GM12878 (cell line): ENCODE results near the gene TMEM140. TPM values are rescaled to one million over a fixed set of nuclear protein-coding genes. Genes with fewer than 3 reads are reported as not detected.
A peak's percentile ranks its signal among the peaks of the same experiment; 100 is the strongest.

ENCODE experiments used
- ATAC-seq: fragments of 200-7000 bp; cut with Tn5 transposase; 3 replicates; pipeline ENCODE4 v1.9.1; 2020; ENCODE audit warnings: mild to moderate bottlenecking, moderate library complexity
- BruUV-seq: library from RNA; stranded (reverse); fragments of 400-500 nt; replicated peaks from 2 replicates; lab custom pipeline; 2021; lab: Mats Ljungman, UMichigan
- CTCF ChIA-PET: fragments of 300-600 bp; sonication (Branson Sonifier 250); formaldehyde crosslinking; extraction: SDS; loops from one replicate; lab custom pipeline; 2021; ENCODE audit warnings: inconsistent platforms; lab: Yijun Ruan, JAX
- POLR2A ChIA-PET: fragments of 350-600 bp; formaldehyde crosslinking; extraction: SDS; loops from one replicate; lab custom pipeline; 2021; ENCODE audit warnings: inconsistent platforms; lab: Charles Lee
- RAD21 ChIA-PET: fragments of 300-600 bp; sonication (Branson Sonifier 250); formaldehyde crosslinking; loops from one replicate; lab custom pipeline; 2023; ENCODE audit warnings: antibody characterized with exemption; ENCODE audit not compliant: unreplicated experiment; lab: Charles Lee
- SMC1A ChIA-PET: fragments of 300-600 bp; sonication (Branson Sonifier 250); formaldehyde crosslinking; loops from one replicate; lab custom pipeline; 2023; ENCODE audit not compliant: unreplicated experiment, uncharacterized antibody; lab: Charles Lee
- DNase-seq: peaks from one replicate; pipeline ENCODE4 v3.0.0-alpha.2; 2011; ENCODE audit warnings: low read depth, low spot score
- FAIRE-seq: peaks from 3 replicates; lab custom pipeline; 2011; peaks lifted over from hg19 to GRCh38; lab: Jason Lieb, UNC
- H2AFZ ChIP-seq: 2 replicates; pipeline ENCODE4 v1.6.0; 2011; ENCODE audit warnings: low read depth, low read length, control low read depth; ENCODE audit not compliant: control insufficient read depth
- H3K27ac ChIP-seq: 2 replicates; pipeline ENCODE4 v1.5.1; 2011; ENCODE audit warnings: control low read depth; ENCODE audit not compliant: control insufficient read depth, insufficient read depth
- H3K27me3 ChIP-seq, 2 experiments: replicated peaks in 1 of 2; 2 replicates each; pipeline versions ENCODE4 v1.6.0 to v1.6.1; 2011; ENCODE audit warnings: low read length in 1 of 2; ENCODE audit not compliant: control insufficient read depth in 2 of 2, insufficient read depth in 2 of 2
- H3K36me3 ChIP-seq, 2 experiments: 2 replicates each; pipeline ENCODE4 v1.5.1; 2011; ENCODE audit warnings: low read length in 1 of 2; ENCODE audit not compliant: control insufficient read depth in 2 of 2, insufficient read depth in 2 of 2
- H3K4me1 ChIP-seq: 2 replicates; pipeline ENCODE4 v1.6.1; 2011; ENCODE audit warnings: mild to moderate bottlenecking, low read length, moderate library complexity, mixed read lengths; ENCODE audit not compliant: control insufficient read depth, insufficient read depth
- H3K4me2 ChIP-seq: 2 replicates; pipeline ENCODE4 v1.6.0; 2011; ENCODE audit warnings: control low read depth; ENCODE audit not compliant: control insufficient read depth, insufficient read depth
- H3K4me3 ChIP-seq: fragments of 200-600 bp; sonication (generic); 2 replicates; pipeline ENCODE4 v1.5.1; 2016
- H3K79me2 ChIP-seq: 2 replicates; pipeline ENCODE4 v1.6.0; 2011; ENCODE audit warnings: low read length; ENCODE audit not compliant: control insufficient read depth, insufficient read depth
- H3K9ac ChIP-seq: 2 replicates; pipeline ENCODE4 v1.8.0; 2011; ENCODE audit warnings: low read length, control low read depth, mixed read lengths; ENCODE audit not compliant: control insufficient read depth, insufficient read depth
- H3K9me3 ChIP-seq: replicated peaks from 3 replicates; pipeline ENCODE4 v1.5.1; 2011; ENCODE audit warnings: mild to moderate bottlenecking, low read length; ENCODE audit not compliant: control insufficient read depth, insufficient read depth
- H4K20me1 ChIP-seq: 2 replicates; pipeline ENCODE4 v1.6.0; 2011; ENCODE audit not compliant: control insufficient read depth, insufficient read depth
- CHD2 ChIP-seq: IDR thresholded peaks from 2 replicates; pipeline ENCODE4 v1.6.1; 2011; ENCODE audit warnings: low read depth, low read length, improper control_type of control experiment, borderline replicate concordance
- KLF5 ChIP-seq: fragments of 450-650 bp; IDR thresholded peaks from 2 replicates; pipeline ENCODE4 v1.6.1; 2014; ENCODE audit warnings: mild to moderate bottlenecking; ENCODE audit not compliant: partially characterized antibody
- PKNOX1 ChIP-seq: fragments of 450-650 bp; IDR thresholded peaks from 2 replicates; pipeline ENCODE4 v1.6.1; 2016; ENCODE audit warnings: mild to moderate bottlenecking
- SP1 ChIP-seq: IDR thresholded peaks from one replicate; pipeline ENCODE4 v1.6.1; 2011; ENCODE audit warnings: low read depth, low read length
- SREBF1 ChIP-seq: IDR thresholded peaks from 2 replicates; pipeline ENCODE4 v1.6.1; 2012; ENCODE audit warnings: mild to moderate bottlenecking, low read length
- TCF12 ChIP-seq: IDR thresholded peaks from 2 replicates; pipeline ENCODE4 v1.6.1; 2011; ENCODE audit warnings: low read depth, mild to moderate bottlenecking, low read length
- WGBS: methylation state at CpG from one replicate; pipeline ENCODE4 v1.1.6; 2016; ENCODE audit warnings: low lambda C conversion rate; ENCODE audit not compliant: insufficient replicate concordance, insufficient coverage; ENCODE audit errors: missing lambda C conversion rate; 5-methylcytosine and 5-hydroxymethylcytosine counted together
- in situ Hi-C: fragments of 300-500 bp; cut with MboI; formaldehyde crosslinking; loops from 9 replicates; pipeline ENCODE4 v1.14.3; 2018; ENCODE audit warnings: mixed read lengths
- intact Hi-C: fragments of 100-400 bp; cut with micrococcal nuclease; formaldehyde crosslinking; loops from one replicate; pipeline ENCODE4 v1.14.2; 2022; ENCODE audit not compliant: unreplicated experiment
- polyA plus RNA-seq, 11 experiments: library from polyadenylated mRNA; depleted of rRNA in 4 of 11; unstranded in 6 of 11; stranded (reverse) in 5 of 11; fragments of >200 nt; fragmentation: Nextera tagmentation in 4 of 11; fragmentation: Illumina TruSeq in 1 of 11; extraction: Ambion mirVana in 4 of 11; extraction: Trizol in 1 of 11; gene quantifications; 1 replicate in 1 of 11; 2 replicates in 10 of 11; pipeline versions ENCODE4 v1.2.1 to v1.2.3, GENCODE V29; 2011 to 2016; ENCODE audit warnings: inconsistent platforms in 2 of 11, missing spikeins in 2 of 11, low read depth in 1 of 11
- total RNA-seq, 4 experiments: library from RNA; depleted of rRNA in 3 of 4; stranded (reverse); fragments of >200 nt in 3 of 4; fragmentation: Illumina TruSeq in 1 of 4; extraction: Trizol in 1 of 4; gene quantifications; 2 replicates each; pipeline versions ENCODE4 v1.2.1 to v1.2.3, GENCODE V29; 2013 to 2021
- TF ChIP-seq, protein P1 (sequence below): fragments of 450-650 bp; IDR thresholded peaks from 2 replicates; pipeline ENCODE4 v1.6.1; 2017; ENCODE audit warnings: mild to moderate bottlenecking, moderate library complexity
- TF ChIP-seq, protein P2 (sequence below): fragments of 450-650 bp; IDR thresholded peaks from 2 replicates; pipeline ENCODE4 v1.6.1; 2018; ENCODE audit warnings: borderline replicate concordance, mild to moderate bottlenecking; ENCODE audit not compliant: partially characterized antibody

The TMEM140 gene
- total and polyA plus RNA-seq, 10 of the 15 experiments (the other 5 are each of a cell fraction or from before 2014, with no cell fraction given) = 0.85 to 20.7 (median 3.3) TPM

GRCh38 chr7:135197343-135197742 lies 49.5 kb downstream of the TMEM140 start:
- Histone ChIP-seq H4K20me1 (no peaks in the 10 kb centered on the region), H3K79me2 (peaks cover 11% of the 10 kb centered on the region)
- no peak for TF ChIP-seq SREBF1
- no peak for TF ChIP-seq CHD2
- TF ChIP-seq, protein P1, sequence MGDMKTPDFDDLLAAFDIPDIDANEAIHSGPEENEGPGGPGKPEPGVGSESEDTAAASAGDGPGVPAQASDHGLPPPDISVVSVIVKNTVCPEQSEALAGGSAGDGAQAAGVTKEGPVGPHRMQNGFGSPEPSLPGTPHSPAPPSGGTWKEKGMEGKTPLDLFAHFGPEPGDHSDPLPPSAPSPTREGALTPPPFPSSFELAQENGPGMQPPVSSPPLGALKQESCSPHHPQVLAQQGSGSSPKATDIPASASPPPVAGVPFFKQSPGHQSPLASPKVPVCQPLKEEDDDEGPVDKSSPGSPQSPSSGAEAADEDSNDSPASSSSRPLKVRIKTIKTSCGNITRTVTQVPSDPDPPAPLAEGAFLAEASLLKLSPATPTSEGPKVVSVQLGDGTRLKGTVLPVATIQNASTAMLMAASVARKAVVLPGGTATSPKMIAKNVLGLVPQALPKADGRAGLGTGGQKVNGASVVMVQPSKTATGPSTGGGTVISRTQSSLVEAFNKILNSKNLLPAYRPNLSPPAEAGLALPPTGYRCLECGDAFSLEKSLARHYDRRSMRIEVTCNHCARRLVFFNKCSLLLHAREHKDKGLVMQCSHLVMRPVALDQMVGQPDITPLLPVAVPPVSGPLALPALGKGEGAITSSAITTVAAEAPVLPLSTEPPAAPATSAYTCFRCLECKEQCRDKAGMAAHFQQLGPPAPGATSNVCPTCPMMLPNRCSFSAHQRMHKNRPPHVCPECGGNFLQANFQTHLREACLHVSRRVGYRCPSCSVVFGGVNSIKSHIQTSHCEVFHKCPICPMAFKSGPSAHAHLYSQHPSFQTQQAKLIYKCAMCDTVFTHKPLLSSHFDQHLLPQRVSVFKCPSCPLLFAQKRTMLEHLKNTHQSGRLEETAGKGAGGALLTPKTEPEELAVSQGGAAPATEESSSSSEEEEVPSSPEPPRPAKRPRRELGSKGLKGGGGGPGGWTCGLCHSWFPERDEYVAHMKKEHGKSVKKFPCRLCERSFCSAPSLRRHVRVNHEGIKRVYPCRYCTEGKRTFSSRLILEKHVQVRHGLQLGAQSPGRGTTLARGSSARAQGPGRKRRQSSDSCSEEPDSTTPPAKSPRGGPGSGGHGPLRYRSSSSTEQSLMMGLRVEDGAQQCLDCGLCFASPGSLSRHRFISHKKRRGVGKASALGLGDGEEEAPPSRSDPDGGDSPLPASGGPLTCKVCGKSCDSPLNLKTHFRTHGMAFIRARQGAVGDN = 0 out of 2 replicates have a peak, but pooled peaks have one; percentile 34
- TF ChIP-seq, protein P2, sequence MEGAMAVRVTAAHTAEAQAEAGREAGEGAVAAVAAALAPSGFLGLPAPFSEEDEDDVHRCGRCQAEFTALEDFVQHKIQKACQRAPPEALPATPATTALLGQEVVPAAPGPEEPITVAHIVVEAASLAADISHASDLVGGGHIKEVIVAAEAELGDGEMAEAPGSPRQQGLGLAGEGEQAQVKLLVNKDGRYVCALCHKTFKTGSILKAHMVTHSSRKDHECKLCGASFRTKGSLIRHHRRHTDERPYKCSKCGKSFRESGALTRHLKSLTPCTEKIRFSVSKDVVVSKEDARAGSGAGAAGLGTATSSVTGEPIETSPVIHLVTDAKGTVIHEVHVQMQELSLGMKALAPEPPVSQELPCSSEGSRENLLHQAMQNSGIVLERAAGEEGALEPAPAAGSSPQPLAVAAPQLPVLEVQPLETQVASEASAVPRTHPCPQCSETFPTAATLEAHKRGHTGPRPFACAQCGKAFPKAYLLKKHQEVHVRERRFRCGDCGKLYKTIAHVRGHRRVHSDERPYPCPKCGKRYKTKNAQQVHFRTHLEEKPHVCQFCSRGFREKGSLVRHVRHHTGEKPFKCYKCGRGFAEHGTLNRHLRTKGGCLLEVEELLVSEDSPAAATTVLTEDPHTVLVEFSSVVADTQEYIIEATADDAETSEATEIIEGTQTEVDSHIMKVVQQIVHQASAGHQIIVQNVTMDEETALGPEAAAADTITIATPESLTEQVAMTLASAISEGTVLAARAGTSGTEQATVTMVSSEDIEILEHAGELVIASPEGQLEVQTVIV = no peak
- TF ChIP-seq KLF5 = no peak
- no peak for TF ChIP-seq TCF12
- no peak for TF ChIP-seq SP1
- no peak for TF ChIP-seq PKNOX1
- TF ChIP-seq, all 136 proteins: peak for 1
- WGBS = 23% methylated on average over 2 of the region's 2 CpGs
- H3K9ac ChIP-seq = no peak overlapping the region
- POLR2A ChIA-PET = interaction anchor here (1.2 to 2.2 kb wide), 3 partner anchors 9 to 20 kb away, joined by 3 to 23 read pairs (median 7); no protein-coding TSS in a partner anchor
- DNase-seq (no peak), FAIRE-seq (no peak), ATAC-seq (peak; percentile 63)
- BruUV-seq = no TSS peak
- peaks cover 2% of the 10 kb centered on the region; the same call in 1 of the 2 replicates for H3K4me1 ChIP-seq
- no peak overlapping the region for H3K4me3 ChIP-seq
- no peak overlapping the region for H2AFZ ChIP-seq
- RAD21 ChIA-PET = interaction anchor here (3.8 kb wide), 1 partner anchor 10 kb away, joined by 28 read pairs; no protein-coding TSS in a partner anchor
- no peak overlapping the region for H3K4me2 ChIP-seq
- SMC1A ChIA-PET = interaction anchor here (1.8 to 4.0 kb wide), 3 partner anchors 8 to 19 kb away, joined by 3 to 29 read pairs (median 7); no protein-coding TSS in a partner anchor
- in situ Hi-C loops (no loop called here), intact Hi-C loops (no loop called here)
- peaks cover 29 to 53% of the 10 kb centered on the region in 2 experiments for H3K36me3 ChIP-seq
- H3K9me3 ChIP-seq = no peaks in the 10 kb centered on the region
- H3K27me3 ChIP-seq = no peaks in the 10 kb centered on the region
- H3K27ac ChIP-seq = no peak overlapping the region; the same call in 1 of the 2 replicates
- CTCF ChIA-PET = interaction anchor here (2.2 kb wide), 1 partner anchor 9 kb away, joined by 8 read pairs; no protein-coding TSS in a partner anchor
